ENCODE data around the gene KSR1. TPM values are rescaled to one million over a fixed set of nuclear protein-coding genes. Genes with fewer than 3 reads are reported as not detected.

Gene KSR1
- polyA plus RNA-seq, 1 of the 3 experiments (the other 2 are of a cell fraction): 7.5 TPM

- Histone ChIP-seq H3K27ac (ENCODE audit: low read depth in 2 of 2, low read length in 1 of 2) (no peak within 1 kb of the TSS), H3K79me2 (ENCODE audit: insufficient read depth) (no peaks in the 10 kb centered on the region), H3K9me2 (no peaks in the 10 kb centered on the region), H3F3A (replicated peaks; ENCODE audit: insufficient read depth) (no peaks in the 10 kb centered on the region), H4K20me1 (ENCODE audit: insufficient read depth) (no peaks in the 10 kb centered on the region), H3K9ac (no peak within 1 kb of the TSS), H3K4me2 (no peak within 1 kb of the TSS), H3K9me3 (no peaks in the 10 kb centered on the region), H3K27me3 (ENCODE audit: insufficient read depth) (no peaks in the 10 kb centered on the region), H3K36me3 (replicated peaks in 1 of 2; ENCODE audit: control insufficient read depth in 1 of 2, insufficient read depth in 2 of 2, low read length in 1 of 2) (peaks cover 0 to 5% of the 10 kb centered on the region in 2 experiments), H3K4me3 (ENCODE audit: low read depth in 2 of 2, low read length in 1 of 2) (no peak within 1 kb of the TSS), H3K4me1 (ENCODE audit: control insufficient read depth in 1 of 2, insufficient read depth in 2 of 2, low read depth in 1 of 2, low read length in 1 of 2) (no peaks in the 10 kb centered on the region; a peak in 1 of 4 replicates), H2AFZ (ENCODE audit: low read depth) (no peak within 1 kb of the TSS)
- TF ChIP-seq REST (IDR thresholded peaks at IDR 0.05; ENCODE audit: low read depth, low read length): no peak
- DNase-seq: no peak
- 81% methylated on average over 10 of the region's 10 CpGs for WGBS (ENCODE audit: low lambda C conversion rate)
- POLR2A ChIA-PET: no interaction called here
- CTCF ChIA-PET: interaction anchor here (0.8 to 1.6 kb wide), 3 partner anchors 20 to 27 kb away, joined by 3 to 9 read pairs (median 4); no protein-coding TSS in a partner anchor
Observed at GRCh38 chr17:27630607-27631410, 174.6 kb downstream of the KSR1 start, which contains the start of gene LGALS9. Gene LGALS9 (plus strand): TSS chr17:27631188. CDS start chr17:27631266, 78 bp downstream.

GRCh38 chr17:27631411-27631760, 175.1 kb downstream of the KSR1 start:
- no peaks in the 10 kb centered on the region for H3K9me2 ChIP-seq
- H3K4me2 ChIP-seq: no peak overlapping the region
- H3F3A ChIP-seq (replicated peaks; ENCODE audit: insufficient read depth): no peaks in the 10 kb centered on the region
- no peak overlapping the region for H2AFZ ChIP-seq (ENCODE audit: low read depth)
- H3K27ac ChIP-seq (ENCODE audit: low read depth in 2 of 2, low read length in 1 of 2): no peak overlapping the region
- peaks cover 0 to 3% of the 10 kb centered on the region in 2 experiments for H3K36me3 ChIP-seq (replicated peaks in 1 of 2; ENCODE audit: control insufficient read depth in 1 of 2, insufficient read depth in 2 of 2, low read length in 1 of 2)
- H4K20me1 ChIP-seq (ENCODE audit: insufficient read depth): no peaks in the 10 kb centered on the region
- H3K79me2 ChIP-seq (ENCODE audit: insufficient read depth): no peaks in the 10 kb centered on the region
- ChIA-PET CTCF (interaction anchor here (1.1 to 1.6 kb wide), 2 partner anchors 19 to 250 kb away, joined by 3 to 9 read pairs; no protein-coding TSS in a partner anchor), POLR2A (no interaction called here)
- H3K4me3 ChIP-seq (ENCODE audit: low read depth in 2 of 2, low read length in 1 of 2): no peak overlapping the region
- no peaks in the 10 kb centered on the region for H3K9me3 ChIP-seq
- no peak overlapping the region for H3K9ac ChIP-seq
- WGBS (ENCODE audit: low lambda C conversion rate): 90% methylated on average over 6 of the region's 6 CpGs
- no peaks in the 10 kb centered on the region; a peak in 1 of 4 replicates for H3K4me1 ChIP-seq (ENCODE audit: control insufficient read depth in 1 of 2, insufficient read depth in 2 of 2, low read depth in 1 of 2, low read length in 1 of 2)
- no peak for TF ChIP-seq USF2 (IDR thresholded peaks at IDR 0.05; ENCODE audit: borderline replicate concordance, low read depth, low read length)
- TF ChIP-seq ELF1 (IDR thresholded peaks at IDR 0.05): no peak
- no peak for TF ChIP-seq FOXJ3 (CRISPR knock-in tag; IDR thresholded peaks at IDR 0.05)
- no peak for TF ChIP-seq PBX3 (IDR thresholded peaks at IDR 0.05)
- TF ChIP-seq RFX5 (IDR thresholded peaks at IDR 0.05; ENCODE audit: low read length): no peak
- TF ChIP-seq MXI1 (IDR thresholded peaks at IDR 0.05; ENCODE audit: low read depth, low read length): no peak
- no peak for DNase-seq
- H3K27me3 ChIP-seq (ENCODE audit: insufficient read depth): no peaks in the 10 kb centered on the region
